GM18867 (cell line): ENCODE results near the gene OCA2.
"Not testable (repeated sequence)": the region's sequence is repeated elsewhere in the genome, so short reads cannot be mapped to it uniquely, and the experiment has no call there.

Experiments used
- ATAC-seq: cut with Tn5 transposase; IDR thresholded peaks from one replicate; pipeline ENCODE4 v1.9.1; 2021; ENCODE audit warnings: mild to moderate bottlenecking, moderate library complexity; ENCODE audit not compliant: unreplicated experiment

OCA2 gene

GRCh38 chr15:27958911-27959578, 140.1 kb downstream of the OCA2 start:
- no peak for ATAC-seq

GRCh38 chr15:27956285-27956684, 142.8 kb downstream of the OCA2 start:
- ATAC-seq = no peak

- ATAC-seq = no peak
Measured at GRCh38 chr15:27955087-27955486, 144.0 kb downstream of the OCA2 start.

DNA sequence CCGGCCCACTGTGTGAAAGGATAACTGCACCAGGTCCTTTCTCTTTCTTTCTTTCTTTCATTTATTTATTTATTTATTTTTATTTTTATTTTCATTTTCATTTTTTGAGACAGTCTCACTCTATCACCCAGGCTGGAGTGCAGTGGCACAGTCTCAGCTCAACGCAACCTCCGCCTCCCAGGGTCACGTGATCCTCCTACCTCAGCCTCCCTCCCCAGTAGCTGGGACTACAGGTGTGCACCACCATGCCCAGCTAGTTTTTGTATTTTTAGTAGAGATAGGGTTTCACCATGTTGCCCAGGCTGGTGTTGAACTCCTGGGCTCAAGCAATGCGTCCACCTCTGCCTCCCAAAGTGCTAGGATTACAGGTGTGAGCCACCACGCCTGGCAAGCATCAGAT, 146.5 kb downstream of the OCA2 start:
- not testable (repeated sequence) for ATAC-seq

DNA sequence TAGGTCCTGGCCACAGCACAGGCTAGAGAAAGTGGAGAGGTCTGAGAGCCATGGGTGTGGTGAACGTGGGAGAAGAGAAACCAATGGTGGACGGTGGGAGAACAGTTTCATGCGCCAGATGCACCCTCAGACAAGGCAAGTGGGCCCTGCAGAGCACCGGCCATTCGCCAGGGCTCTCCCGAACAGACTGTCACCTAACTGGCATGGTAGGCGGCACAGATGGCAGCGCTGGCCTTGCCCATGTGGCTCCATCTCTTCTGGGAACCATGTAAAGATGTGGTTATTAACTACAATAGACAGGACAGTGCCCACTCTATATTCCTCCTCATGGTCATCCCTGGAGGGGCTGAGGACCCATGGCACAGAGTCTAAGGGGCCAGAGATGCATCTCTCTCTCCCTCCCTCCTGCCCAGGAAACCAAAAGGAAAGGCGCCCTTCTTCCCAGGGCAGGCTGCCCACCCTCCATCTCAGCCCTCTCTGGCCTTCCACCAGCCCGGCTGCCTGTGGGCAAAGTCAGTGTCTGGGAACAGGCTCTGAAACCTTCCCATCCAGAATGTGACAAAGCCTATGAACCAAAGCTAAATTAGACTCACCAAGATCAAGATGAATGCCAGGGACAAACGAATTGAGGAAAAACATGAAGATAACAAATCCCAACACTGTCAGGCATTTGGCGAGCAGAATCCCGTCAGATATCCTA, 147.8 kb downstream of the OCA2 start:
- no peak for ATAC-seq

- no peak for ATAC-seq
Measured at GRCh38 chr15:27949089-27949488, 150.0 kb downstream of the OCA2 start.

GRCh38 chr15:27939246-27939645, 159.9 kb downstream of the OCA2 start:
- no peak for ATAC-seq

DNA sequence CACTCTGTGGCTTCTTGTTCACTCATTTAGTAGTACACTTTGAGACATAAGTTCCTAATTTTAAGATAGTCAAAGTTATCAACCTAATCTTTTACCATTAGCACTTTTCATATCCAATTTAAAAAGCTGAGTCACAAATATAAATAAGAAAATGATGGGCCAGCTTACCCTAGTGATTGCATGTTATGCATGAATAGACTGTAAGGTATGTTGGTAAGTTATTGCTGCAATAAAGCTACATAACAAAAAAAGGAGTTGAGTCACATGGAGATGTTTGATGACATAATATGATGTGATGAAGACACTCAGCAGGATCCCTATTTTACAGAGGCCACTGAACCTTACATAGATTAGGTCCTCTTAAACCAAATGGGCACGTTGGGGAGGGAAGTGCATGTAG, 161.3 kb downstream of the OCA2 start:
- ATAC-seq = no peak

- ATAC-seq = no peak
Measured at GRCh38 chr15:27936164-27936563, 163.0 kb downstream of the OCA2 start.

DNA sequence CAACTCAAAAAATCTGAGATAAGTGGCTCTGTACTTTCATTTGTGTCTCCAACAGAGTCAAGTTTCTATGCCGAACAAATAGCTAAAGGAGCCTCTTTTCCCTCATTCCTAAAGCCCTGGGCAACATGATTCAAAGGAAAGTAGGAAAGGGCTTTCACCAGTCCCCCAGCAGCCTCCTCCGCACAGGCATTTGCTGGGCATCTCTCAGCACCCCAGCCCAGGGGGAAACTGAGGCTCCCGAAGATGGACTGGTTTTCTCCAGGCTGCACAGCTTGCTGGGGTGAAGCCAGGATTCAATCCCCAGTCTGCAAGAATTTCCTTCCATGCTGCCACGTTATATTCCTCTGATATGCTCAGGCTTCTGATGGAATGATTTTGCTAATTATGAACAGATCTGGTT, 163.8 kb downstream of the OCA2 start:
- no peak for ATAC-seq

DNA sequence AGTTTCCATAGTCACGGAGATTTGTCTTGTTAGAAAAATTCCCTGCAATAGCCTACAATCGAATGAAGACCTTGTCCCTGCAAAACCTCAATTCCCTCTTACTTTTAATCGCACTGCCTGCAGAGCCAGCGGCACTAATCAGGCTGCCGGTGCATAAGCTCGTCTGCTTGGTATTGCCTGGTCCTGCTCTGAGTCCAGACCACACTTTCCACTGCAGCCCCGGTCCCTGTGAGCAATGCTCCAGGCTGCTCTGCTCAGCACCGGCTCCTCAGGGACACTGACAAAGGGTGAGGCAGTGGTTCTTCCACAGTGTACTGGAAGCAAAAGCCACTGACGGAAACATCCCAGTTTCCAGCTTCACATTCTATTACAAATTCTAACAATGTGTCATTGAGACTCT, 164.3 kb downstream of the OCA2 start:
- no peak for ATAC-seq

DNA sequence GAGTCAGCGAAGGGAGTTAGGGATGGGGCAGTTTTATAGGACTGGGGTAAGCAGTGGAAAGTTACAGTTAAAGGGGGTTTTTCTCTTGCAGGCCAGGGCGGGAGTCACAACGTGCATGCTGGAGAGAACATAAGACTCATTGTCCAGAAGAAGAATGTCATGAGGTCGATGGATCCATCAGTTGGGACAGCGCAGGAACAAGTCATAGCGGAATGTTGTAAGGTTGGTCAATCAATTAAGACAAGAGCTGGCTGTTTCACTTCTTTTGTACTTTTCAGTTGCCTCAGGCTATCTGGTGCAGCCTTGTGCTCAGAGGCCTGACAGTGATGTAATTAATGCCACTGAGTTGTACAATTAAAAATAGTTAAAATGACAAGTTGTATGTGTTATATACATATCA, 165.6 kb downstream of the OCA2 start:
- no peak for ATAC-seq

GRCh38 chr15:27932600-27932999, 166.5 kb downstream of the OCA2 start:
- no peak for ATAC-seq

- no peak for ATAC-seq
Measured at GRCh38 chr15:27928386-27928785, 170.7 kb downstream of the OCA2 start.

DNA sequence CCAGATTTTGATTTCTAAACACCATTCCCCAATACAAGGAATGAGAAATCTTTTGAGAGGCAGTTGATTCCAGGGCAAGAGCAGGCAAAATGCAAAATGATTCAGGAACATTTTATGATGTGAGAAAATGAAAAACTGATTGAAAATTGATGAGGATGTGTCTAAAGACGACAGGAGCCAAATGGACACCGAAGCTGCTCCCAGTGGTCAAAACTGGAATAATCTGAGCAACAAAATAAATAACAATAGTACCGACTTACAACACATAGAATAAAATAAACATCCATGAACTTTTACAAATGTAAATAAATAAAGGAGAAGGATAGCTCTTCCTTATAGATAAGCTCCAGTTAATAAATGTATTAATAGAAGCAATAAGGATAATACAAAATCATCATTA, 186.8 kb downstream of the OCA2 start:
- no peak for ATAC-seq

GRCh38 chr15:27906802-27907201, 192.3 kb downstream of the OCA2 start:
- ATAC-seq = no peak

DNA sequence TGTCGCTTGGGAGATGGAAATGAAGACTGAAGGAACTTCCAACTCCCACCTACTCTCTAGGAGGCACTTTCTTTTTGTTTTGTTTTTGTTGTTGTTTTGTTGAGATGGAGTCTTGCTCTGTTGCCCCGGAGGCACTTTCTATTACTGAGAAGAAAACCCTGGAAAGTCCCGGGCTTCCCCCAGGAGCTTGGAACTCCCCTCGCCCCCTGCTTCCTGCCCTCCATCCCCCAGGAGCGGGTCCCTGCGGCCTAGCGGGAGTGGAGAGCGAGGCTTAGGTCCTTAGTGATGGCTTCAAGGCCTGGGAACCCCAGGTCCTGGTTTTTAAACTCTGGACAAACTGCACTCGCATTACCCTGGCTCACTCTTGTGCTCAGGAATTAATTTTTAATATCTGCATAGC, 195.7 kb downstream of the OCA2 start:
- peak; percentile 31 for ATAC-seq

DNA sequence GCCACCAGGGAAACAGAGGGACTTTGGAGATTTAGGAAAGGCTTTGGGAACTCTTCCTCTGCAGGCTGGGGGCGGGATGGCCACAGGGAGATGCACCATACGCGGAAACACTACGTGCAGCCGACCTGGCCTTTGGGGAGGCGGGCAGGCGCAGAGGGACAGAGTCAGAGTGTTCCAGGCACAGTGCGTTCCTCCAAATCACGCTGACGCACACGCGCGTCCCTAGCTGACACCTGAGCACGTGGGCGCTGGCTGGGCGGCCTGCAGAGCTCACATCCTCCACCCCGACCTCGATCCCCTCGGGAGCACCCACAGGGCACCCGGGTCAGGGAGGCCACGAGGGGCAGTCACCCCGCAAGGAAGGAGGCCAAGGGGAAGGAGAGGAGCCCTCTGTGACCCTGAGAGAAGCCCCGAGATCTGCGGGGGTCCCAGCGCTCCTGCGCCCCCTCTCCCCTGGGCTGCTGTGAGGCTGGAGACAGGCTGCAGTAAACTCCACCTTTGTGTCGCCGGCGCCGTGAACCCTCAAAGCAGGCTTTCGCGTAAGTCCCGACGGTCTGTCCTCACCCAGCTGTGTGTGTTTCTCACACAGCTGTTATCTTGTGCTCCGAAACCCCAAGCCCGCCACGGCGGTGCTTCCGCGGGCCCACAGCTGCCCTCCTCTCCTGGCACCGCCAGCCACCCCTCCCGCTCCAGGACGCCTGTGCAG, 196.3 kb downstream of the OCA2 start:
- peak; percentile 57 for ATAC-seq

DNA sequence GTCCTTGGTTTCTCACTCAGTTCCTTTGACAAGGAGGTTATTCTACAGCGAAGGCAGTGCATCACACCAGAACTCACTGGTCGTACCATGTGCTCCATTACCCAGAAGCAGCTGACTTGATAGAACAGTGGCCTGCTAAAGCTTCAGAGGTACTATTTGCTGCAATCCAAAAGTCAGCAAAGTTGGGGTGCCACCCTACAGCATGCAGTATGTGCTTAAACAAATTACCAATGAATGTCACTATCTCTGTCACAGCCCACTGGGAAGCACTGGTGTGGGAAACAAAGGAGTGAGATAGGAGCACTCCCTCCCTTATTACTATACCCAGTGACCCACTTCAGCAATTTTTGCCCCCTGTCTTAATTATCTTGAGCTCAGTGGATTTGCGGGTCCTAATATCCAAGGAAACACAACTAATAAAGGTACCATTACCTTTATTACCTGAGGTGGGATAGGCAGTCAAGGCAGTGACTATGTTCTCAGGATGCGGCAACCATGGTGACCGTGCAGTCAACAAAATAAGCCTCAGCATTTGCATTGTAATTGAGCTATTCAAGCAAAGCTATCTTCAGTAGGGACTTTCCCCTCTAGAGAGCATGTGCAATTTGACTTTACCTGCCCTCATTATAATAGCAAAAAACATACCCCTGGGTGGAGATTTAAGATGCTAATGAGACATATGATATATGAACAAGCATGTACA, 199.4 kb downstream of the OCA2 start:
- no peak for ATAC-seq

DNA sequence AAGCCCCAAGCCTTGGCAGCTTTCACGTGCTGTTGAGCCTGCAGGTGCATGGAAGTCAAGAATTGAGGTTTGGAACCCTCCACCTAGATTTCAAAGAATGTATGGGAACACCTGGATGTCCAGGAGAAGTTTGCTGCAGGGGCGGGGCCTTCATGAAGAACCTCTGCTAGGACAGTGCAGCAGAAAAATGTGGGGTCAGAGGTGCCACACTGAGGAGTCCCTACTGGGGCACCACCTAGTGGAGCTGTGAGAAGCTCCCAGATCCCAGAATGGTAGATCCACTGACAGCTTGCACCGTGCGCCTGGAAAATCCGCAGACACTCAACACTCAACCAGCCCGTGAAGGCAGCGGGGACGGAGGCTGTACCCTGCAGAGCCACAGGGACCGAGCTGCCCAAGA, 201.6 kb downstream of the OCA2 start:
- no peak for ATAC-seq

GRCh38 chr15:27894645-27895044, 204.5 kb downstream of the OCA2 start:
- no peak for ATAC-seq

- no peak for ATAC-seq
Measured at GRCh38 chr15:27889258-27889657, 209.9 kb downstream of the OCA2 start.
